ENCODE results near the gene KCNK16.

GRCh38 chr6:39341937-39342336 lies 19.4 kb upstream of the KCNK16 start:
- TF ChIP-seq POLR2AphosphoS5 (IDR thresholded peaks at IDR 0.05; ENCODE audit: low read depth, low read length) = no peak
- TF ChIP-seq POLR2A (IDR thresholded peaks at IDR 0.05; ENCODE audit: control extremely low read depth in 1 of 2, low read depth in 2 of 2, low read length in 2 of 2) = no peak
- TF ChIP-seq GABPA (IDR thresholded peaks at IDR 0.05; ENCODE audit: borderline replicate concordance, insufficient read depth, low read length) = no peak
